Stimulated activated CD8-positive, alpha-beta memory T cell treated with anti-CD3 and anti-CD28 coated beads, Interleukin-15, amount 100 ng/mL, for 1 hour (primary cell): ENCODE data around the gene RAB20.

Experiments used
- DNase-seq: peaks from one replicate; pipeline ENCODE4 v3.0.0-alpha.2; 2020; ENCODE audit warnings: low read depth

Gene RAB20

GRCh38 chr13:110529522-110530311 lies 31.8 kb downstream of the RAB20 start:
- no peak for DNase-seq

- DNase-seq = no peak
These were observed 32.6 kb downstream of the RAB20 start for GRCh38 chr13:110528911-110529310.

- DNase-seq = no peak
These were observed 33.2 kb downstream of the RAB20 start for GRCh38 chr13:110528371-110528770.

- DNase-seq = no peak
These were observed 35.9 kb downstream of the RAB20 start for GRCh38 chr13:110525328-110526319.

- no peak for DNase-seq
These were observed 36.8 kb downstream of the RAB20 start for GRCh38 chr13:110524541-110525257.

GRCh38 chr13:110523838-110524540 lies 37.5 kb downstream of the RAB20 start:
- no peak for DNase-seq

GRCh38 chr13:110523180-110523579 lies 38.3 kb downstream of the RAB20 start:
- no peak for DNase-seq

- DNase-seq = no peak
These were observed 38.8 kb downstream of the RAB20 start for GRCh38 chr13:110522721-110523120.

GRCh38 chr13:110521946-110522345 lies 39.6 kb downstream of the RAB20 start:
- DNase-seq = no peak

- no peak for DNase-seq
These were observed 40.2 kb downstream of the RAB20 start for GRCh38 chr13:110521296-110521680.

- no peak for DNase-seq
These were observed 40.9 kb downstream of the RAB20 start for GRCh38 chr13:110520431-110521295.

GRCh38 chr13:110519506-110519905 lies 42.0 kb downstream of the RAB20 start:
- no peak for DNase-seq

- DNase-seq = no peak
These were observed 42.5 kb downstream of the RAB20 start for GRCh38 chr13:110519046-110519445.

GRCh38 chr13:110518571-110518970 lies 43.0 kb downstream of the RAB20 start:
- DNase-seq = no peak

GRCh38 chr13:110518226-110518525 lies 43.3 kb downstream of the RAB20 start:
- no peak for DNase-seq

GRCh38 chr13:110517505-110518225 lies 43.9 kb downstream of the RAB20 start:
- DNase-seq = no peak

GRCh38 chr13:110516500-110516899 lies 45.0 kb downstream of the RAB20 start:
- DNase-seq = no peak

GRCh38 chr13:110512198-110512740 lies 49.3 kb downstream of the RAB20 start:
- no peak for DNase-seq

- DNase-seq = no peak
These were observed 49.9 kb downstream of the RAB20 start for GRCh38 chr13:110511509-110512181.
